HG02943 (cell line): ENCODE data around the gene STIM1.
"Not testable (repeated sequence)": the region's sequence is repeated elsewhere in the genome, so short reads cannot be mapped to it uniquely, and the experiment has no call there.

Experiments used
- ATAC-seq: cut with Tn5 transposase; IDR thresholded peaks from one replicate; pipeline ENCODE4 v1.9.1; 2021; ENCODE audit warnings: mild to moderate bottlenecking, low read depth, moderate library complexity; ENCODE audit not compliant: unreplicated experiment

Gene STIM1

DNA sequence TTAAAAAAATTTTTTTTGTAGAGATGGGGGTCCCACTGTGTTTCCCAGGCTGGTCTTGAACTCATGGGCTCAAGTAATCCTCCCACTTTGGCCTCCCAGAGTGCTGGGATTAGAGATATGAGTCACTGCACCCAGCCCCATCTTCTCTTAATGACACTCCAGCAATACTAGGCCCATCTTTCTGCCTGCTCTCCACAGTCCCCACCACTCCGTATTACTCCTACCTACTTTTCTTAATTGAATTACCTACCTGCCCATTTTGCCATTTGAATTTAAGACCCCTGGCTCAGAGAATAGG is 2.0 kb upstream of the STIM1 start:
- ATAC-seq = no peak

DNA sequence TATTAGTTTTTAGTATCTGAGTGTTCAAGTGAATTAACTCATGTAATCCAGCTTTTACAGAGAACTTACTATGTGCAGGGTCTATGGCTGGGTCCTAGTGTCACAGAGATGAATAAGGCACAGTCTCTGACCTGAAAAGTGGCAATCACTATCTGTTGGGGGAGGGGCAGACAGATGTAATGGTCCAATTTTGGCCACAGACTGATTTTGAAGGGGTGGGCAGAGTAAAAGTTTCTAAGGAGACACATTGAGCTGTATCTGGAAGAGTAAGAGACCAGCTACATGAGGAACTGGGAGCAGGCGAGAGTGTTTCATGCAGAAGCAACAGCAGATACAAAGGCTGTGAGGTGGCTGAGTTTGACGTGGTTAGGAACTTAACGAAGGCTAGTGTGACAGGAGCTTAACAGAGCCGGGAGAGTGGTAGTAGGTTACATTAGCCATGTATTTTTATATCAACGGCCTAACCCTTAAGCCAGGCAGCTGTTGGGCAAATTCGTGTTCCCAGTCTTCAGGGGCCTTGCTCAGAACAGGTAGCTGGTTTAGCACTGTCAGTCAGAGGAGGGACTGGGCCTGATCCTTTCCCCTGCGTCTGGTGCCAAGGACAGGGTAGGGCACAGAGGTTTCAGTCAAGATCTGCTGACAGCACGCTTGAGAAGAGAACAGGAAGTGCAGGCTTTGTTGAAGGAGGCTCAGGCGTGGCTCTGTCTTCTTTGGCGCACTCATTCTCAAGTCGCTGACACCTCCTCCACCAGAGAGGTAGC is 1.4 kb upstream of the STIM1 start:
- peak; percentile 43 for ATAC-seq

DNA sequence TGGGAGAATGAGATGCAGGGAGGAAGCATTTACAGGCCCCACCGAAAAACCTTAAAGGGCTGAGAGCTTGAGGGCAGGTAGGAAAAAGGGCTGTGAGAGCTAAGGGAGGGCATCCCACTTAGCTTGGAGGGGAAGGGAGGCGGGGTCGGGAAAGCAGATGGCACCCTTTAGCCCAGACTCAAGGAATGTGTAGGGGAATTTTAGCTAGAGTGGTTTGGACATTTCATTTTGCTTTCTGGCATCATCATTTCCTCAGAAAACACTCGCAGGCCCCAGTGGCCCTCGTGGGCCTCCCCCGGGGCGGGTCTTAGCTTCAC is 846 bp upstream of the STIM1 start:
- no peak for ATAC-seq

DNA sequence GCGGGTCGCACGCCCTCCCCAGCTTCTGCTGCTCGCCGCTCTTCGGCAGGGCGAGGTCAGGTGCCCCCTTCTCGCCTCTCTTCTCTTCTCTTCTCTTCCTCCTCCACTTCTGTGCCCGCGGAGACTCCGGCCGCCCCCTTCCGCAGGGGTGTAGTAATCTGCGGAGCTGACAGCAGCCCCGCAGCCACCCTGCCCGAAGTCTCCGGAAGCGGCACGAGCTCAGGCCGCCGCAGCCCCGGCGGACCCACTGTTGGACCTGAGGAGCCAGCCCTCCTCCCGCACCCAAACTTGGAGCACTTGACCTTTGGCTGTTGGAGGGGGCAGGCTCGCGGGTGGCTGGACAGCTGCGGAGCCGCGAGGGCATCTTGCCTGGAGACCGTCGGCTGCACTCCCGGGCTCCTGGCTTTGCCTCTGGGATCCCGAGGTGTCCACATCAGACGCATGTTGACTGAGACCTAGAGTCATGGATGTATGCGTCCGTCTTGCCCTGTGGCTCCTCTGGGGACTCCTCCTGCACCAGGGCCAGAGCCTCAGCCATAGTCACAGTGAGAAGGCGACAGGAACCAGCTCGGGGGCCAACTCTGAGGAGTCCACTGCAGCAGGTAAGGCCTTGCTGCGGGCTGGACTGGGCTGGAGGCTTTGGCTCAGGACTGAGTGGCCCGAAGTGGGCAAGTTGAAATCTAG is 486 bp downstream of the STIM1 start:
- ATAC-seq = peak; percentile 15

DNA sequence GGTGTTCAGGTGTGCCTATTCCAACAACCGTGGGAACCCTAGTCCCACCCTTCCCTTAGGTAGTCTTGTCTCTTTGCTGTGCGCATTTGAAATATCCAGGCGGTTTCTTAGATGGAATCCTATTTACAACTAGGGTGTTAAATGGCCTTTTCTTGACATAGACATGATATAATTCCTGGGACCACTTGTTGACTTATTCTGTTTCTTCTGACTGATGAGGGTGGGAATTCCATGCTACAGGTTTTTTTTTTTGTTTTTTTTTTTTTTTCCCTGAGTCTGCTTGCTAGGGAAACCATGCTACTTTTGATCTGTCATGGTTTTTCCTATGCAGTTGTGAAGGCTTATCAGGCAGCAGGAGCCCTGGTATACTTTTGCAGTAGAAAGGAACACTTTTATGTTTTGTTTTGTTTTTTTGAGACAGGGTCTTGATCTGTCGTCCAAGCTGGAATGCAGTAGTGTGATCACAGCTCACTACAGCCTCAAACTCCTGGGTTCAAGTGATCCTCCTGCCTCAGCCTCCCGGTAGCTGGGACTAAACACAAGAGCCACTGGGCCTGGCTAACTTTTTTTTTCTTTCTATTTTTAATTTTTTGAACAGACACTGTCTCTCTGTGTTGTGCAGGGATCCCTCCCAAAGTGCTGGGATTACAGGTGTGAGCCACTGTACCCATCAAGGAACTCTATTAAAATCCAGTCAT is 1.5 kb downstream of the STIM1 start:
- no peak for ATAC-seq

DNA sequence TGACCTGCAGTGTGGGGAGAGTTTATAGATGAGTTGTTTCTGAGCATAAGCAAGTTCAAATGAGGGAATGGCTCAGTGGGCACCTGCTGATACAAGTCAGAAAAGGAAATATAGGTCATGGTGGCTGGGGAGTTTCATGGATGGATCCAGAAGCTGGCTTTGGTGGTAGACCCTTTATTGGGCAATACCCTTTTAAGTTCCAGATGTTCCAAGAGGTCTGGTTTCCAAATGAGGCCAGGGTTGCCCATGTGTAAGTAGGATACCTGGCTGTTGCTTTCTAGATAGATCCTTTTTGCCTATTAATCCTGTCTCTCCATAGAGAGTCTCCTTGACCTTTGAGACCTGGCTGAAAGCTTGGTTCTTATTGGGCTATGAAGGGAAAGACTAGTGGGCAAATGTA is 2.2 kb downstream of the STIM1 start:
- ATAC-seq = no peak

DNA sequence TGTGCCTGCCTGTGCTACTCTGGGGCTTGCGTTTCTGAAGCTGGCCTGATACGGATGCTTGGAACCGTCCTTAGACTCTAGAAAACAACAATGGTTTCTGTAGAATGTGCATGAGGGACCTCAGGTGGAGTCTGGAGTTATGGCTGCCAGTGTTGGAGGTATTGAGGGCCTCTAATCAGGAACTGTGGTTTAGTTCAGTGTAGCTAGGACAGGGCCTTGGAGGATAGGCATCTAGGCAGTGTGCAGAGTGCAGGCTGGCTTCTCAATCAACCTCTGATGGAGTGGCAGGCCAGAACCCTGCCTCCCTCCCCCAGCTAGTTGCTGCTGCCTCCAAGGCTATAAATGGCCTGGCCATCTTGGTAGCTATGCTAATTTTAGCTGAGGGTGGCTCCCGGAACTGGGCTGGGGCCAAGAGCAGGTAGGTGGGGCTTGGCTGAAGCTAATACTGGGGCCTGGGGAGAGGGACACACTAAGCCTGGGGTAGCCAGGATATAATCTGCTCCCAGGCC is 4.0 kb downstream of the STIM1 start:
- ATAC-seq = no peak

DNA sequence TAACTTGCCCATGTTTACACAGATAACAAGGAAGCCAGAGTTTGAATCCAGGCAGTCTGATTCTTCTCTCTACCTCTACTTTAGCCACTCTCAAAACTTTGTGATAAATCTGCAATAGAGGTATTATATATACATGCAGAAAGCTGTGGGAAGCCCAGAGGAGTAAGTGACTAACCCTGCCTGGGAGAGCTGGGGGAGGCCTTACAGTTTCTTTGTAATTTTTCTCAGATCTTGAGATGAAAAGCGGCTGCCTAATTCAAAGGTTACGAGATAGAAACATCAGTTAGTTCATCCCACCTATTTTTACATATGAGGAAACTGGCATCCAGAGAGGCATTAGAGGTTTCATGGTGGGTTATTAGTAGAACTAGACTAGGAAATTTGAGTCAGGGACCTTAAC is 4.9 kb downstream of the STIM1 start:
- no peak for ATAC-seq

DNA sequence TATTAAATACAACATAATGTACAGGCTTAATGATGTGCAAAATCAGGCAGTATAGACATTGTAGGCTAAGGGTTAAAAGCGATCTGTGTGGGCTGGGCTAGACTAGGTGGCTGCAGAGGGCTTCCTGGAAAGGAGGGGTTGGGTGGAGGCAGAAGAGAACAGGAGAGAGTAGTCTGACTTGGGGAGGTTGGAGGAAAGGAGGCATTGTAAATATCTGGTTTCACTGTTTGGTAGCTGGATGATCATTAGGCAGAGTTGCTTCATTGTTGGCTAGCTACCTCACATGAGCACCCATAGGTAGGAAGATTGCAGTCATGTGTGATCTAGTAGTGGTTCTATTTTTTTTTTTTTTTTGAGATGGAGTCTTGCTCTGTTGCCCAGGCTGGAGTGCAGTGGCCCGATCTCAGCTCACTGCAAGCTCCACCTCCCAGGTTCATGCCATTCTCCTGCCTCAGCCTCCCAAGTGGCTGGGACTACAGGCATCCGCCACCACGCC is 5.5 kb downstream of the STIM1 start:
- ATAC-seq = not testable (repeated sequence)

DNA sequence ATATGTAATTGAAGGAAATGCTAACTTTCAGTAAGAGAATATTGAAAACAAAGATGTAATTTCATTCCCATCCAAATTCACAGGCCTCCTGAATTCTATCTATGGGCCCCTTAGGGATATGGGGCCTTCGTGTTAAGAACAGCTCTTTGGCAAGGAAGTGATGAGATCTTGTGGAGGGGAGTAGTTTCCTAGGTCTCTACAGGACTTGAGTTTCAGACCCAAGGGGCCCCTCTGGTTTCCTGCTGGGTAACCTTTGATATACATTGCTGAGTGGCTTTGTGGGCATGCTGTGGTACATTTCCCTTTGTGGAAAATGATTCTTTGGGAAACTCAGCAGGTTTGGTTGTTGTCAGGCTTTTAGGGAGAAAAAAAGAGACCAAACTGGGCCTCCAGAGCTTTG is 6.2 kb downstream of the STIM1 start:
- no peak for ATAC-seq

DNA sequence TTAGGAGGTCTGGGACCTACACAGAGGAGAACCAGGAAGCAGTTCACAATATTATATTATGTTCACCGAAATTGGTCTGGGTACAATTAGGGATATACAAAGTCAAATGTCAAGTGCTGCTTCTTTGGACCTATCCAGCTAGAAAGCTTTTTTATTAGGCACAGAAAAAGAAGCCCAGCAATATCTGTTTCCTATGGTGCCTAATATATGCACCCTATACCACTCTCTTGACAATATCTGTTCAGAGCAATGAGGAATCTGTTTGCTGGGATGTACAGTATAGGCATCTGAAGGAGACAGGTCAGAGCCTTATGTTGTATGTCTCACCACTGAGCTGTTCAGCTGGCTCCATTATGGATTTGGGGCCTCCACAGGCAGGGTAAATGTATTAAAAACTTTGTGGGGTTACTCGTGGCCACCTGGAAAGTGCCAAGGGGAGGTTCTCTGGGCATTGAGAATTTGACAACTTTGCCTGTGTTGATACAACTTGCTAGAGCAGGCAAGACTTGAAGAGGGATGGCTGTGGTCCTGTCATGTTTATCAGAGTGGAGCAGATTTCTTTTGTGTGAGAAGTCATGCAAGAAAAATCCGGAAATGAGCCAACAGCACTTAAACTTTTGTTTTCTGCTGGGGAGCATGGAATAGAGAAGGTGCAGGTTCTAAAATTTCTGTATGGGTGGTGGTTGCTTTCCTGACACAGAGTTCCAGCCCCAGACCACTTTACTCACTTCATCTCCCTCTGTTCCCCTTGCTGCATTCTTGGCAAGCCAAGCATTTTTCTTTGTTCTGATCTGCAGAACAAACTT is 10.1 kb downstream of the STIM1 start:
- no peak for ATAC-seq

DNA sequence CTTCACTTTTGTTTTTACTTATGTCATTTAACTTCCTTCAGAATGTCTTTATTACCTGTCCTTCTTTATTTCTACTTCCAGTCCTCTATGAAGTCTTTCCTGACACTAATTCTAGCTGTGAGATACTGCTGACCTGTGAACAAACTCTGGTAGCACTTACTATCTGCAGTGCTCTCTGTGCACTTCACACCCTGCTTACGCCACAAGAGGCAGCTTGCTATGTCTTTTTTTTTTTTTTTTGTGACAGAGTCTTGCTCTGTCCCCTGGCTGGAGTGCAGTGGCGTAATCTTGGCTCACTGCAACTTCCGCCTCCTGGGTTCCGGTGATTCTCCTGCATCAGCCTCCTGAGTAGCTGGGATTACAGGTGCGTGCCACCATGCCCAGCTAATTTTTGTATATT is 10.7 kb downstream of the STIM1 start:
- ATAC-seq = no peak

DNA sequence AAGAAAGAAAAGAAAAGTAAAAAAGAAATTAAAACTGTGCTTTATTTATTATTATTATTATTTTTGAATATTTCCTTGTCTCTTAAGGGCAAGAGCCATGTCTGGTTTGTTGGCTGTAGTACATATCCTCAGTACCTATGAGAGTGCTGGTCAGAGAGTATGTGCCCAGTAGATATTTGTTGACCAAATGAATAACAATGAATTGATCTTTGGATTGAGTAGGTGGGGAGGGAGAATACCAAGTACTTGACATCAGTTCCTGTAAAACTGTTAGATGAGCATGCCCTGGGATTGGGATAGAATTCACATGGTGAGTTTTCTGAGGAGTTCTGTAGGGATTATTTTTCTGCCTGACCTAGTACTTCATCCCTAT is 11.4 kb downstream of the STIM1 start:
- no peak for ATAC-seq

DNA sequence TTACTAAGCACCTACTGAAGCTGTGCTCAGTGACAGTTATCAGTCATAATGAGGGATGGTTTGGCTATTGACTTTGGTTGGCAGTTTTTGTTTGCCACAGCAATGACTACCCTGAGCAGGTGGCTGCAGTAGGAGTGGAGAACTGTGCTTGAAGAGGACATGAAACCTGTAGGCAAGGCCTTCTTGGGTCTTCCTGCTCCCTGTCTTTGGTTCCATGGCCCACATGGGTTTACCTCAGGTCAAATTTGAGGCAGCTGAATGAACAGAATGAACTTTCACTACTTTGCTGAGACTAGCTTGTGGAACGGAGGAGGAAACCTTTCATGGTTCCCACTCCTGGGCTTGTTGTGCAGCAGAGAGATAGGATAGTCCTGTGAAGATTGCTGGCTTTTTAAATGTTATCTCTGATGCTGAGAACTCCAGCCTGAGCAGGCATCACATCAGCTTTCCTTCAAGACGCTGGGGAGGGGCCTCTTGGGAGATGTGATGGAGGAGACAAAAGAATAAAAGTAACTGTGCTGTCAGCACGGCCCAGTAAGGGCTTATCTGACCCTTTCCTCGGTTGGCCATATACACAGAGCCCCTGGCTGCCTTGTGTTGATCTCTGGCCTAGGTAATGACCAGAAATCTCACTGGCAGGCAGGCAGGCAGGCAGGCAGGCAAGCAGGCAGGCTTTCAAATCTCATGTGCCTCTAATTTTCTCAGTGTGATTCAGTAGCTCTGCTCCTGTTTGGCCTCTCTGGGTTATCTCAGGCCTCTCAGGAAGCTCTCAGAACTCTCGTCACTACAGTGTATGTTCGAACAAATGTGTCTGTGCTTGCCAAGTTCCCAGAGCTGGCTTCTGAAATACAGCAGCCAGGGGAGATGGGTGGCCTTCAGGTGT is 12.0 kb downstream of the STIM1 start:
- ATAC-seq = peak; percentile 50

DNA sequence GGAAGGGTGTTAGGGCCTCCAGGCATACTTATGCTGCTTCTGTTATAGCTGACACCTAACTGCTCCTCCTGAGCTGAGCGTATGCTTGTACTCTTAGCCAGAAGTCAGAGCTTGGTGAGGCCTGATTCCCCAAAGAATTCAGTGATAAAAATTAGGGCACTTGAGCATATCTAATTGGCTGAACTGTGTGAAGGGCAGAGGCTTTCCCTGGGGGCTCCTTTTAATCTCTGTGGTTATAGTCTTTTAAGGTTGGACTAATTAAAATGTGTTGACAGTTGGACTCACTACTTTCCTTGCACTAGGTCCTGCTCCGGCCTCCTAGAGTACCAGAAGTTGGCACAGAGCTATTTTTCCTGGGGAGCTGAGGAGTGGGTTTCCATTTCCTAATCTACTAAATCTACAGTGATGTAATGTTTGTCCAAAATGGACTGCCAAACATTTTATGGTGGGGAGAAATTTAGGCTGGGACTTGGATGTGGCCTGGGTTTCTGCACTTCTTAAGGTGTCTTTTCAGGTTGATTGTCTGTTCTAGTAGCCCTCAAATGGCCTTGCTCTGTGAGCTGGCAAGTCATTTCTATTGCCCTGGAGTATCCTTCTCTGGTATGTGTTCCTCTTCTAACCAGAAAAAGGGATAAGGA is 18.4 kb downstream of the STIM1 start:
- ATAC-seq = no peak

DNA sequence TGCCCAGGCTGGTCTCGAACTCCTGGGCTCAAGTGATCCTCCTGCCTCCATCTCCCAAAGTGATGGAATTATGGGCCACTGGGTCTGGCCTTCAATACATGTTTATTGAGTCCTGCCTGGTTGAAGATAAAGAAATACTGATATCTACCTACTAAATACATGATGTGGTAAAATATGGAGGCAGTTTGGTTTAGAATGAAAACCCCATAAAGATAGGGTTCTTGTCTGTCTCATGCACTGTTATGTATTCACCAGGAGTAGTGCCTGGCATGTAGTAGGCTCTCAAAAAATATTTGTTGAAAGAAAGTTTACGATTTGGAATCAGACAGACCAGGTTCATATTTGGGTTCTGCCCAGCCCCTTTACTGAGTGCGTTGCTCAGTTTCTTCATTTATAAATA is 21.1 kb downstream of the STIM1 start:
- ATAC-seq = no peak

DNA sequence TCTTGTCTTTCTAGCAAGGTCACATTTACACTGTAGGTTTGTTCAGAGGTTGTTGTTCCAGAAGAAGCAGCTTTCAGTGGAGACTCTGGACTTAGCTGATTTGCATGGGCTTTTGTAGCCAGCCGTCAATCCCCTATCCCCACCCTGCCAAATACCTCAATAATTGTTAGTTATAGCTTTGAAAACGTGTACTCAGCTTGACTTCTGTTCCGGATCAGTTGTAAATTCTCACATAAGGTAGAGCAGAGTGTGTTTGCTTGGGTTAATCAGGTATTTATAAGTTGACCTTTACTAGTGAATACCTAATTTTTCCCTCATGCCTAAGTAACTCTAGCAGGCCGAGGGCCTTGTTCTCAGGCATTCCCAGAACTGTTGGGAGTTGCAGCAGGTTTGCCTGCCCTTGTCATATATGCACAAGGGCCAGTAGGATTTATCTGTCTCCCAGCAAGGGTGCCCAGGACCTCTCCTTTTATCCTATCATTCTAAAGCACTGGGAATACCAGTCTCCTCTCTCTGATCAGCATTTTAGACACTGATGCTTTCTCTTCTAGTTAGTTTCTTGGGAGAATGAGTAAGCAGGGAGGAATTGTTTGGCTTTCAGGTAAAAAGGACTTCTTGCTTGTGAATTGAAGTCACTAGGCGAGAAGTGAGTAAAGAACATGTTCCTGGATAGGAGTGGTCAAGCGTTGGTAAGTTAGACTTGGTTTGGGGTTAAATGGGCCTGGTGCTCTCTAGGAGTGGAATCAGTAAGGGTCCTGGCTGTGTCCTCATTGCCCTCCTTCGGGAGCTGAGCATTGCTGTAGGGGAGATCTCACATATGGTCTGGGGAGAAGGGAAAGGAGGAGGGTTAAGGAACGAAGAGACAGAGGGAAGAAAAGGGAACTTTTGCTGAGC is 22.1 kb downstream of the STIM1 start:
- no peak for ATAC-seq

DNA sequence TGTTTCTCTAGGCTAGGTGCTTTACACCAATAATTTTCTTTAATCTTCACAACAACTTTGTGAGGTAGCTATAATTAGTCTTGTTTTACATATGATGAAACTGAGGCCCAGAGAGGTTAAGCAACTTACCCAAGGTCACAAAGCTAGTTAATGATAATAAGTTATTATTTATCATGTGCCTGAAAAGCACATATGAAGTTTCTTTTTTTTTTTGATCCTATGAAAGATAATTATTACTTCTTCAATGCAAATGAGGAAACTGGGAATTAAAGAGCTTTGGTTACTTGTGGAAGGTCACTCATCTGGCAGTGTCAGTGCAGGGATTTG is 22.8 kb downstream of the STIM1 start:
- ATAC-seq = no peak
